ELR (cell line): ENCODE measurements around the gene FOS.

Experiments used
- DNase-seq: peaks from one replicate; pipeline ENCODE4 v3.0.0-alpha.2; 2015; ENCODE audit warnings: low read depth

FOS gene

GRCh38 chr14:75250800-75251199, 27.8 kb upstream of the FOS start:
- DNase-seq, result no peak

- no peak for DNase-seq
These were observed 26.3 kb upstream of the FOS start for GRCh38 chr14:75252254-75252837.

GRCh38 chr14:75254381-75254822, 24.2 kb upstream of the FOS start:
- no peak for DNase-seq

- DNase-seq, result no peak
These were observed 23.6 kb upstream of the FOS start for GRCh38 chr14:75254901-75255584.

GRCh38 chr14:75258079-75258802, 20.4 kb upstream of the FOS start:
- DNase-seq, result no peak

- DNase-seq, result peak; percentile 100
These were observed 19.7 kb upstream of the FOS start for GRCh38 chr14:75258803-75259509.

GRCh38 chr14:75259510-75259855, 19.1 kb upstream of the FOS start:
- peak; percentile 68 for DNase-seq

GRCh38 chr14:75260025-75260763, 18.4 kb upstream of the FOS start:
- DNase-seq, result peak; percentile 47

GRCh38 chr14:75261820-75262219, 16.8 kb upstream of the FOS start:
- DNase-seq, result no peak

- DNase-seq, result no peak
These were observed 16.0 kb upstream of the FOS start for GRCh38 chr14:75262641-75263040.

GRCh38 chr14:75264036-75264435, 14.6 kb upstream of the FOS start:
- DNase-seq, result no peak

- DNase-seq, result no peak
These were observed 11.4 kb upstream of the FOS start for GRCh38 chr14:75267141-75267721.

- no peak for DNase-seq
These were observed 9.7 kb upstream of the FOS start for GRCh38 chr14:75268633-75269550.

- DNase-seq, result no peak
These were observed 7.1 kb upstream of the FOS start for GRCh38 chr14:75271514-75271913.

- DNase-seq, result peak; percentile 36
These were observed 5.2 kb upstream of the FOS start for GRCh38 chr14:75273272-75274049.

GRCh38 chr14:75274050-75274898, 4.4 kb upstream of the FOS start:
- no peak for DNase-seq

GRCh38 chr14:75274899-75275569, 3.6 kb upstream of the FOS start:
- DNase-seq, result no peak

GRCh38 chr14:75275598-75275997, 3.0 kb upstream of the FOS start:
- no peak for DNase-seq
